ENCODE data around the gene POLR3GL. TPM values are rescaled to one million over a fixed set of nuclear protein-coding genes. Genes with fewer than 3 reads are reported as not detected.
"Not testable (repeated sequence)": the region's sequence is repeated elsewhere in the genome, so short reads cannot be mapped to it uniquely, and the experiment has no call there.

Gene POLR3GL
- total RNA-seq, 1 experiment from 2014 or later = 7.1 TPM

GRCh38 chr1:146020058-146021049 lies 55.9 kb downstream of the POLR3GL start:
- no peak for DNase-seq (ENCODE audit: low spot score)

GRCh38 chr1:146021050-146021445 lies 56.6 kb downstream of the POLR3GL start:
- no peak for DNase-seq (ENCODE audit: low spot score)

DNA sequence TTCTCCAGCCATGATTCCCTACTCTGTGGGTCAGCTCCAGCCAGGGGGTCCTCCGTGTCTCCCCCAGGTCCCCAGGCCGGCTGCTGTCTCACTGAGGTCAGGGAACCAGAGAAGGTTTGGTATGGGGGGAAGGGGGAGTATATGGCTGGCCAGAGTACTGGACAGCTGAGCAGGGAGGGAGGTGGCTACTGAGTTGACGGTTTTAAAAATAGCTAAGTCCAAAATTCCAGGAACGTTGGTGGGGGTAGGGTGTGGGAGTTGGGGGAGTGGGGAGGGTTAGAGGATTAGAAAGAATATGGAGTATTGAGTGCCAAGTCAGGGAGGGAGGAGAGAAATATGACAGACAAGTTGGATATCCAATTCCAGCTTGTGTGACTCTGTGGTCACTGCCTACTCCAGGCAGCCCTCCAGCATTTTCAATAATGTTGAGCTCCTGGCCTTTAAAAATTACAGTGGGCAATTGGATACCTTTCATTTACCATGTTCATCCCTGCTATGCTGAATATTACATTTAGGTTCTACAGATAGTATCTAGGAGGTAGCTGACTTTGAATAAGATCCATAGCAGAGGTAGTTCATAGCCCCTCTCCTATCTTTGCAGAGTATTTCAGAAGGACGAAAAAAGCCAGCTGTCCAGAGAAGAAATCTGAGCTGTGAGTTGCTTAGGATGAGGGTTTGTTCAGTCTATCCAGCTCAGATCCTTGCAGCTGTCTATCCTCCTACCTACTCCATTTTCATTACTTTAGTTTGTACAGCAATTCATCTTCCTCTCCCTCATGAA lies 57.3 kb downstream of the POLR3GL start, which contains the start of gene HJV:
Gene HJV (minus strand): TSS at position 114 of the 781 bp plus-strand sequence. CDS start 1,504 bp downstream, outside the sequence.
- DNase-seq (ENCODE audit: low spot score) = no peak

- no peak for DNase-seq (ENCODE audit: low spot score)
These were observed 58.1 kb downstream of the POLR3GL start for GRCh38 chr1:146022403-146023127.

DNA sequence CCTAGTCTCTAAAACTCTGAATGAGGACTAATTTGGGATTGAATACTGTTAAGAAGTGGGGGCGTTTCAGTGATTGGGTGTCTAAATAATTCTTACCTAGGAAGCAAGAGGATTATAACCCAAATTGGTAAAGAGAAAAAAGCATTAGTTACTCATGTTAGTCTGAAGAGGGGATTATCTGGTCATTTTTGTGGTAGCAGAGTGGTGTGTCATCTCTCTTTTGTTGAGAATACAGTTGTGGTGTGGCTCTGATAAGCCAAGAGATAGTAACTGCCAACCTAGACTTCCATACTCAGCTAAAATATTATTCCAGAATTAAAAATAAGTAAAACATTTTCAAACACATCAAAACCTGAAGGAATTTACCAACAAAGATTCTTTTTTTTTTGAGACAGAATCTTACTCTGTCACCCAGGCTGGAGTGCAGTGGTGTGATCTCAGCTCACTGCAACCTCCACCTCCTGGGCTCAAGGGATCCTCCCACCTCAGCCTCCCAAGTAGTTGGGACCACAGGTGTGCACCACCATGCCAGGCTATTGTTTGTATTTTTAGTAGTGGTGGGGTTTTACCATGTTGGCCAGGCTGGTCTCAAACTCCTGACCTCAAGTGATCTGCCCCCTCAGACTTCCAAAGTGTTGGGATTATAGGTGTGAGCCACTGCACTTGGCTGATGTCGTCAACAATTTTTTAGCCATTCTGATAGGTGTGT lies 61.5 kb downstream of the POLR3GL start:
- DNase-seq (ENCODE audit: low spot score) = not testable (repeated sequence)

DNA sequence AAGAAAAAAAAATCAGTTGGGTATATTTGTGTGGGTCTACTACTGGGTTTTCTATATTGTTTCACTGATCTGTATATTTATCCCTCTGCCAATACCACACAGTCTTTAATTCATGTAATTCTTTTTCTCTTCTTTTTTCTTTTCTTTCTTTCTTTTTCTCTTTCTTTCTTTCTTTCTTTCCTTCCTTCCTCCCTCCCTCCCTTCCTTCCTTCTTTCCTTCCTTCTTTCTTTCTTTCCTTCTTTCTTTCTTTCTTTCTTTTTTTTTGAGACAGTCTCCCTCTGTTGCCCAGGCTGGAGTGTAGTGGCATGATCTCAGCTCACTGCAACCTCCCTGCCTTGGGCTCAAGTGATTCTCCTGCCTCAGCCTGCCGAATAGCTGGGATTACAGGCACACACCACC lies 62.2 kb downstream of the POLR3GL start:
- not testable (repeated sequence) for DNase-seq (ENCODE audit: low spot score)

Other genes with a start within 250 kb of the POLR3GL start
- gene CD160, start 245.2 kb upstream of the POLR3GL start, total RNA-seq (2014; rRNA removed; shearing (Covaris generic)) = not detected in 2 replicates
- 6.5 and 9.9 TPM in 2 replicates for gene RNF115, start 140.6 kb upstream of the POLR3GL start, total RNA-seq (2014; rRNA removed; shearing (Covaris generic))
- 14.8 and 19.7 TPM in 2 replicates for gene POLR3C, start 140.5 kb upstream of the POLR3GL start, total RNA-seq (2014; rRNA removed; shearing (Covaris generic))
- gene NUDT17, start 119.1 kb upstream of the POLR3GL start, total RNA-seq (2014; rRNA removed; shearing (Covaris generic)) = 0.63 and 1.6 TPM in 2 replicates
- gene PIAS3, start 105.6 kb upstream of the POLR3GL start, total RNA-seq (2014; rRNA removed; shearing (Covaris generic)) = 15.8 and 25.2 TPM in 2 replicates
- gene ANKRD35, start 78.8 kb upstream of the POLR3GL start, total RNA-seq (2014; rRNA removed; shearing (Covaris generic)) = 0.29 and 0.46 TPM in 2 replicates
- 0.08 and 0.10 TPM in 2 replicates for gene ITGA10, start 54.6 kb upstream of the POLR3GL start, total RNA-seq (2014; rRNA removed; shearing (Covaris generic))
- 10.5 and 11.1 TPM in 2 replicates for gene PEX11B, start 46.0 kb upstream of the POLR3GL start, total RNA-seq (2014; rRNA removed; shearing (Covaris generic))
- 88.3 and 93.5 TPM in 2 replicates for gene RBM8A, start 37.2 kb upstream of the POLR3GL start, total RNA-seq (2014; rRNA removed; shearing (Covaris generic))
- gene LIX1L, start 6.7 kb upstream of the POLR3GL start, total RNA-seq (2014; rRNA removed; shearing (Covaris generic)) = 2.5 and 3.0 TPM in 2 replicates
- 0.20 and 1.9 TPM in 2 replicates for gene ANKRD34A, start 115 bp upstream of the POLR3GL start, total RNA-seq (2014; rRNA removed; shearing (Covaris generic))
- 30.1 and 46.6 TPM in 2 replicates for gene TXNIP, start 31.9 kb downstream of the POLR3GL start, total RNA-seq (2014; rRNA removed; shearing (Covaris generic))
- not detected in 2 replicates for gene HJV, start 57.0 kb downstream of the POLR3GL start, total RNA-seq (2014; rRNA removed; shearing (Covaris generic))
- gene NBPF10, start 180.1 kb downstream of the POLR3GL start, total RNA-seq (2014; rRNA removed; shearing (Covaris generic)) = 0.20 and 0.37 TPM in 2 replicates